ENCODE measurements around the gene USPL1. TPM values are rescaled to one million over a fixed set of nuclear protein-coding genes. Genes with fewer than 3 reads are reported as not detected.
"Not testable (repeated sequence)": the region's sequence is repeated elsewhere in the genome, so short reads cannot be mapped to it uniquely, and the experiment has no call there.

Gene USPL1
- total and polyA plus RNA-seq, 2 experiments from 2014 or later: 9.5 to 22.0 TPM

GRCh38 chr13:30634838-30635237 lies 17.1 kb downstream of the USPL1 start:
- Histone ChIP-seq H3K79me2 (peaks cover 76% of the 10 kb centered on the region), H4K20me1 (ENCODE audit: insufficient read depth, poor library complexity, severe bottlenecking) (no peaks in the 10 kb centered on the region), H3K27ac (no peak overlapping the region)

DNA sequence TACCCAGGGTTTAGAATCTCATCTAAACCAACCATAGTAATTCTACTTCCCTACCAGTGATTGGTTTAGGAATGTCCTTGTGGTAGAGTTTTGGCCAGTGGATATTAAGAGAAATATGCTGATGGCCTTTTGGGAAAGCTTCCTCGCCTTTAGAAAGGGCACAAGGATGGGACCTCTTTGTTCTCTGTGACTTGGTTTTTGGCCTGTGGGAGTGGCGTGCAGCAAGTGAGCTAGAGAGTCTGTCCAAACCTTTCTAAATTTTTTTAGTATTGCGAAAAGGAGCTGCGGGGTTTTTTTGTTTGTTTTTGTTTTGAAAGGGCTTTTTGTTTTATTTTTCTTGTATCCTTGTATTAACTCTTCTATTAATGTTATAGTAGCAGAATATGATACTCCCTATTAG lies 20.6 kb downstream of the USPL1 start:
- Histone ChIP-seq H3K79me2 (peaks cover 75% of the 10 kb centered on the region), H4K20me1 (ENCODE audit: insufficient read depth, poor library complexity, severe bottlenecking) (no peaks in the 10 kb centered on the region)

More at GRCh38 chr13:30634838-30635237, 17.1 kb downstream of the USPL1 start:
- Histone ChIP-seq H3K9me2 (replicated peaks; ENCODE audit: insufficient read depth) (no peaks in the 10 kb centered on the region), H3K9me3 (ENCODE audit: low read depth) (no peaks in the 10 kb centered on the region), H3K4me3 (no peak overlapping the region), H3K4me2 (no peak overlapping the region), H3K4me1 (ENCODE audit: insufficient read depth) (no peaks in the 10 kb centered on the region), H3K36me3 (replicated peaks; ENCODE audit: insufficient read depth, low read depth) (no peaks in the 10 kb centered on the region), H3K27me3 (no peaks in the 10 kb centered on the region), H2AFZ (no peak overlapping the region)
- 91% methylated on average over 3 of the region's 3 CpGs for whole genome bisulfite sequencing (ENCODE audit: low lambda C conversion rate, missing lambda C conversion rate)
- no peak for DNase-seq (ENCODE audit: low spot score)
- TF ChIP-seq, protein P1, sequence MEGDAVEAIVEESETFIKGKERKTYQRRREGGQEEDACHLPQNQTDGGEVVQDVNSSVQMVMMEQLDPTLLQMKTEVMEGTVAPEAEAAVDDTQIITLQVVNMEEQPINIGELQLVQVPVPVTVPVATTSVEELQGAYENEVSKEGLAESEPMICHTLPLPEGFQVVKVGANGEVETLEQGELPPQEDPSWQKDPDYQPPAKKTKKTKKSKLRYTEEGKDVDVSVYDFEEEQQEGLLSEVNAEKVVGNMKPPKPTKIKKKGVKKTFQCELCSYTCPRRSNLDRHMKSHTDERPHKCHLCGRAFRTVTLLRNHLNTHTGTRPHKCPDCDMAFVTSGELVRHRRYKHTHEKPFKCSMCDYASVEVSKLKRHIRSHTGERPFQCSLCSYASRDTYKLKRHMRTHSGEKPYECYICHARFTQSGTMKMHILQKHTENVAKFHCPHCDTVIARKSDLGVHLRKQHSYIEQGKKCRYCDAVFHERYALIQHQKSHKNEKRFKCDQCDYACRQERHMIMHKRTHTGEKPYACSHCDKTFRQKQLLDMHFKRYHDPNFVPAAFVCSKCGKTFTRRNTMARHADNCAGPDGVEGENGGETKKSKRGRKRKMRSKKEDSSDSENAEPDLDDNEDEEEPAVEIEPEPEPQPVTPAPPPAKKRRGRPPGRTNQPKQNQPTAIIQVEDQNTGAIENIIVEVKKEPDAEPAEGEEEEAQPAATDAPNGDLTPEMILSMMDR (IDR thresholded peaks at IDR 0.05; ENCODE audit: poor library complexity): no peak
- no peak for TF ChIP-seq EZH2phosphoT487 (IDR thresholded peaks at IDR 0.05; ENCODE audit: low read depth, severe bottlenecking, unreplicated experiment)
- TF ChIP-seq EZH2 (IDR thresholded peaks at IDR 0.05; ENCODE audit: borderline replicate concordance): no peak

GRCh38 chr13:30639671-30640070 lies 22.0 kb downstream of the USPL1 start:
- Histone ChIP-seq H3K27me3 (no peaks in the 10 kb centered on the region), H4K20me1 (ENCODE audit: insufficient read depth, poor library complexity, severe bottlenecking) (no peaks in the 10 kb centered on the region), H3K4me3 (no peak overlapping the region), H3K9me3 (ENCODE audit: low read depth) (no peaks in the 10 kb centered on the region), H3K36me3 (replicated peaks; ENCODE audit: insufficient read depth, low read depth) (no peaks in the 10 kb centered on the region), H2AFZ (no peak overlapping the region), H3K4me1 (ENCODE audit: insufficient read depth) (no peaks in the 10 kb centered on the region), H3K9me2 (replicated peaks; ENCODE audit: insufficient read depth) (no peaks in the 10 kb centered on the region), H3K79me2 (peaks cover 63% of the 10 kb centered on the region), H3K27ac (no peak overlapping the region), H3K4me2 (no peak overlapping the region)
- no peak for TF ChIP-seq EZH2phosphoT487 (IDR thresholded peaks at IDR 0.05; ENCODE audit: low read depth, severe bottlenecking, unreplicated experiment)
- TF ChIP-seq, protein P1 (IDR thresholded peaks at IDR 0.05; ENCODE audit: poor library complexity): no peak
- TF ChIP-seq EZH2 (IDR thresholded peaks at IDR 0.05; ENCODE audit: borderline replicate concordance): no peak
- 98% methylated on average over 4 of the region's 4 CpGs for WGBS (ENCODE audit: low lambda C conversion rate, missing lambda C conversion rate)
- no peak for DNase-seq (ENCODE audit: low spot score)

More for the DNA sequence above, 20.6 kb downstream of the USPL1 start:
- TF ChIP-seq EZH2 (IDR thresholded peaks at IDR 0.05; ENCODE audit: borderline replicate concordance): no peak
- no peak for TF ChIP-seq EZH2phosphoT487 (IDR thresholded peaks at IDR 0.05; ENCODE audit: low read depth, severe bottlenecking, unreplicated experiment)
- TF ChIP-seq, protein P1 (IDR thresholded peaks at IDR 0.05; ENCODE audit: poor library complexity): no peak
- WGBS (ENCODE audit: low lambda C conversion rate, missing lambda C conversion rate): 91% methylated on average over 4 of the region's 4 CpGs
- H2AFZ ChIP-seq: no peak overlapping the region
- H3K36me3 ChIP-seq (replicated peaks; ENCODE audit: insufficient read depth, low read depth): no peaks in the 10 kb centered on the region
- H3K4me2 ChIP-seq: no peak overlapping the region
- no peaks in the 10 kb centered on the region for H3K9me3 ChIP-seq (ENCODE audit: low read depth)
- no peaks in the 10 kb centered on the region for H3K9me2 ChIP-seq (replicated peaks; ENCODE audit: insufficient read depth)
- H3K27ac ChIP-seq: no peak overlapping the region
- no peaks in the 10 kb centered on the region for H3K4me1 ChIP-seq (ENCODE audit: insufficient read depth)
- no peak for DNase-seq (ENCODE audit: low spot score)
- no peak overlapping the region for H3K4me3 ChIP-seq
- no peaks in the 10 kb centered on the region for H3K27me3 ChIP-seq

DNA sequence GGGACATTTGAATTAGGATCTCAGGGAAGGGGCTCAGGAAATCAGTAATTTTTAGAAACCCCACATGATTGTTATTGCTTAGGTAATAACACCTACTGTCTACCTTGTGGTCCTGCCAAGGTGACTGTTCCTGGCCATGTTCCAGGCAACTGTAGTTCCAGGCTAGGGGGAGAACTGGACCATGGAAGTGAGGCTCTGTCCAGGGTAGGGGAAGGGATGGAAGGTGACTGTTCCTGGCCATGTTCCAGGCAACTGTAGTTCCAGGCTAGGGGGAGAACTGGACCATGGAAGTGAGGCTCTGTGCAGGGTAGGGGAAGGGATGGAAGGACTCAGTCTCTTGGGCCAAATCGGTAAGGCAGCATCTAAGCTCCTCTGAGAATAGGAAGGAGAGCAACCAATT lies 23.5 kb downstream of the USPL1 start:
- not testable (repeated sequence) for H2AFZ ChIP-seq; H3K9me3 ChIP-seq (ENCODE audit: low read depth); H3K27ac ChIP-seq; H3K27me3 ChIP-seq; H3K4me1 ChIP-seq (ENCODE audit: insufficient read depth); DNase-seq (ENCODE audit: low spot score); H3K4me3 ChIP-seq; H3K9me2 ChIP-seq (replicated peaks; ENCODE audit: insufficient read depth); H3K4me2 ChIP-seq; H3K36me3 ChIP-seq (replicated peaks; ENCODE audit: insufficient read depth, low read depth); H4K20me1 ChIP-seq (ENCODE audit: insufficient read depth, poor library complexity, severe bottlenecking)
- 95% methylated on average over 1 of the region's 1 CpG for WGBS (ENCODE audit: low lambda C conversion rate, missing lambda C conversion rate)
- peaks cover 51% of the 10 kb centered on the region for H3K79me2 ChIP-seq
